GM13976 (cell line): ENCODE data around the gene BCL11A.

Experiments used
- DNase-seq: peaks from one replicate; pipeline ENCODE4 v3.0.0; 2012; ENCODE audit warnings: low spot score
- in situ Hi-C: fragments of 300-500 bp; cut with MboI; formaldehyde crosslinking; loops from one replicate; pipeline ENCODE4 v1.12.0; 2022; ENCODE audit warnings: low sequenced_read_pairs, mixed read lengths, inconsistent platforms; ENCODE audit not compliant: unreplicated experiment
- TF ChIP-seq, protein P1 (sequence below): IDR thresholded peaks from 2 replicates; pipeline ENCODE4 v1.5.1; 2012; ENCODE audit warnings: borderline replicate concordance, mild to moderate bottlenecking; ENCODE audit not compliant: insufficient read depth; ENCODE audit errors: extremely low read depth, missing control alignments, control extremely low read depth

BCL11A gene

DNA sequence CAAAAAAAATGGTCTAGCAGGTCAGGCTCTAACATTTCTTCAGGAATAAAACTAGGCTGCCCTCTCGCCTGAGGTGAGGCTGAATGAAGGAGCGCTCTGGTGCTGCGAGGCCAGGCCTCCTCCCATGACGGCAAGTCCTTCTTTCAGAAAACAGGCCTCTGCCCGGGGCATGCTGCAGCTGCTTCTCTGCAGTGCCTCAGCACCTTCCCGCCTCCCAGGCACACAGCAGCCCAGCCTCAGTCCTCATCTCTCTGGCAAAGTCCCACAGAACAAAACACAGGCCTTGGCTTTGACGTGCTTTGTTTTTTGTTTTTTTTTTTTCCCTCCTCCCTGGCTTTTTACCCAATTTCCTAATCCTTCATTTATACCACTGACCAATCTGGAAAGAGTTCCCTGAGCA lies 74.8 kb downstream of the BCL11A start:
- DNase-seq: no peak
- TF ChIP-seq, protein P1, sequence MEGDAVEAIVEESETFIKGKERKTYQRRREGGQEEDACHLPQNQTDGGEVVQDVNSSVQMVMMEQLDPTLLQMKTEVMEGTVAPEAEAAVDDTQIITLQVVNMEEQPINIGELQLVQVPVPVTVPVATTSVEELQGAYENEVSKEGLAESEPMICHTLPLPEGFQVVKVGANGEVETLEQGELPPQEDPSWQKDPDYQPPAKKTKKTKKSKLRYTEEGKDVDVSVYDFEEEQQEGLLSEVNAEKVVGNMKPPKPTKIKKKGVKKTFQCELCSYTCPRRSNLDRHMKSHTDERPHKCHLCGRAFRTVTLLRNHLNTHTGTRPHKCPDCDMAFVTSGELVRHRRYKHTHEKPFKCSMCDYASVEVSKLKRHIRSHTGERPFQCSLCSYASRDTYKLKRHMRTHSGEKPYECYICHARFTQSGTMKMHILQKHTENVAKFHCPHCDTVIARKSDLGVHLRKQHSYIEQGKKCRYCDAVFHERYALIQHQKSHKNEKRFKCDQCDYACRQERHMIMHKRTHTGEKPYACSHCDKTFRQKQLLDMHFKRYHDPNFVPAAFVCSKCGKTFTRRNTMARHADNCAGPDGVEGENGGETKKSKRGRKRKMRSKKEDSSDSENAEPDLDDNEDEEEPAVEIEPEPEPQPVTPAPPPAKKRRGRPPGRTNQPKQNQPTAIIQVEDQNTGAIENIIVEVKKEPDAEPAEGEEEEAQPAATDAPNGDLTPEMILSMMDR: no peak
- in situ Hi-C loops: no loop called here

- no peak for DNase-seq
- TF ChIP-seq, protein P1: no peak
- in situ Hi-C loops: no loop called here
Measured at GRCh38 chr2:60476206-60476954, 77.1 kb downstream of the BCL11A start.

- DNase-seq: no peak
- in situ Hi-C loops: no loop called here
- TF ChIP-seq, protein P1: no peak
Measured at GRCh38 chr2:60475123-60475830, 78.2 kb downstream of the BCL11A start.

DNA sequence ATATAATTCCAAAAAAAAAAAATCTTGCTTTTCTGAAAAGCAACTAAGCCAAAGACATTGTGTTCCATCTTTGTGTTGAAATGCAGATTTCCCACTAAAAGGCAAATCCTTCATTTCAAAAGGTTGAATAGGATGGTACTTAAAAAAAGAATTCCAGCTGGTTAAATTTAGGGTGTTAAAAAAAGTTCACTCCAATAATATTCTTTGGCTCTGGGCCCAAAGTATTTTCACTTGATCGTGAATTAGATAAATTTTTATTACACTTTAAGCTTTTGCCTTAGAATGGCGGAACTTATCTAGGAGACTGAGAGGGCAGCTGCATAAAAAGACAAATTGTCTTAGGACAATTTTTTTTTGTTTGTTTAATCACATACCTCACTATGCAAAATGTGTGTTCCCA lies 79.2 kb downstream of the BCL11A start:
- in situ Hi-C loops: no loop called here
- TF ChIP-seq, protein P1: no peak
- DNase-seq: no peak

GRCh38 chr2:60473546-60473945 lies 79.9 kb downstream of the BCL11A start:
- TF ChIP-seq, protein P1: no peak
- no peak for DNase-seq
- in situ Hi-C loops: no loop called here

- in situ Hi-C loops: no loop called here
- DNase-seq: no peak
- TF ChIP-seq, protein P1: no peak
Measured at GRCh38 chr2:60472663-60473289, 80.7 kb downstream of the BCL11A start.
